Measurements from ENCODE around the gene DPP6.

Gene DPP6

DNA sequence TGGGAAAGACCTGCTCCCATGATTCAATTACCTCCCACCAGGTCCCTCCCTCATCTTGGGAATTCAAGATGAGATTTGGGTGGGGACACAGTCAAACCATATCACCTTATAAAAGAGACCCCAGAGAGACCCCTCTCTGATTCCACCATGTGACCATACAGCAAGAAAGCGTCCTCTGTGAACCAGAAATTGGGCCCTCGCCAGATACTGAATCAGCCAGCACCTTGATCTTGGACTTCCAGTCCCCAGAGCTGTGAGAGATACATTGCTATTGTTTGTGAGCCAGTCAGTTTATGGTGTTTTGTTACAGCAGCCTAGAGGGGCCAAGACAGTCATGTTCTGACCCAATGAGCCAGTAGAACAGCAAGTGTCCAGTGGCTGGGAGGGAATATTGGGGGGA, 718.2 kb downstream of the DPP6 start:
- no peak for DNase-seq (ENCODE audit: low spot score)

- DNase-seq (ENCODE audit: low spot score), result no peak
Measured at GRCh38 chr7:154770962-154771361, 718.8 kb downstream of the DPP6 start.

- no peak for DNase-seq (ENCODE audit: low spot score)
Measured at GRCh38 chr7:154774303-154774969, 722.2 kb downstream of the DPP6 start.

DNA sequence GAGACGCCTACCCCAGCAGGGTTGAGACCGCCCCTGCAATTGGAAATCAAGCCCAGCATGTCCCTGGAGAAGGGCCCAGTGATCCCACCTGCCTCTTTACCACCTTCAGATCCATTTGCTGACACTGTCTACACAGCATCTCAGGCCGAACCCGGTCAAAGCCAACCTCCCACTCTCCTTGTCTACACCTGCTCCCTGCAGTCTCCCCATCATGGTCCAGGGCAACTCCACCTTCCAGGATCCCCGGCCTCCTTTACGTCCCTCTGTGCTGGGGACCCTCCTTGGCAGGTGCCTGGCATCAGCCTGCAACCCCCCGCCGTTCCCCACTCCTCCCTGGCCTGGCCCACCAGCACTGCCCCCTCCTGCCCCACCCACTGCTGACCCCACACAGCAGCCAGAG, 723.5 kb downstream of the DPP6 start:
- no peak for DNase-seq (ENCODE audit: low spot score)

GRCh38 chr7:154776350-154776749, 724.2 kb downstream of the DPP6 start:
- DNase-seq (ENCODE audit: low spot score), result no peak

DNA sequence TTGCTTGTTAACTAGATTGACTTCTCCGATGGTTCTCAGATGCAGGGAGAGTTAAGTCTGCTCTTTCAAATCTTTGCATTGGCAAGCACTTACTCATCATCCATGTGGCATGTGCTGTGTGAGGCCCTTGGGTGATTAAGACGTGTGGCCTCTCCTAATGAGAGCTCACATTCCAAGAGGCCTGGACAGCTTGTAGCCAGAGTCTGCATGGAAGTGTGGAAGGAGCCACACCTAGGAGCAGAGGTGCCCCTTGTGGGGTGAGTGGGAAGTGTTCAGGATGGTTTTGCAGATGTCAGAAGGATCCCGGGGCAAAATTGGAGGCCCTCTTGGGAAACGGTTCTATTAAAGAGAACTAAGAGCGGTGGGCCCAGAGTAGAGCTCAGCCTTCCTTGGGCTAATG, 724.8 kb downstream of the DPP6 start:
- no peak for DNase-seq (ENCODE audit: low spot score)

DNA sequence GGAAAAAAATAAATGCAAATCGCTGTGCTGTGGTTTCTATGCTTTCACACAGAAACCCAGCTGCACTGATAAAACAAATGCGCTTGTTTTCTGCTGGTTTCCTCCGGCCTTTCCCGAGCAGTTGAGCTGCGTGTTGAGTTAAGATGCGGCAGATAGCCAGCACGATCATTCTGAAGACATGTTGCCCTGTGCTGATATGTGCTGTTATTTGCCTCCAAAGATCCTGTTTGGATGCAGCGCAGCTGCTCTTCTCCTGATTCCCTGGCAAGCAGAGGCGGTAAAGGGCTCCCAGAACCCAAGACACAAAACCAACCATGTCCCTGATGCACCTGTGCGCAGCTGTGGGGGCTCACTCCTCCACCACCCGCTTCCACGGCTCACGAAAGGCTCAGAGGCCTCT, 725.3 kb downstream of the DPP6 start:
- no peak for DNase-seq (ENCODE audit: low spot score)

DNA sequence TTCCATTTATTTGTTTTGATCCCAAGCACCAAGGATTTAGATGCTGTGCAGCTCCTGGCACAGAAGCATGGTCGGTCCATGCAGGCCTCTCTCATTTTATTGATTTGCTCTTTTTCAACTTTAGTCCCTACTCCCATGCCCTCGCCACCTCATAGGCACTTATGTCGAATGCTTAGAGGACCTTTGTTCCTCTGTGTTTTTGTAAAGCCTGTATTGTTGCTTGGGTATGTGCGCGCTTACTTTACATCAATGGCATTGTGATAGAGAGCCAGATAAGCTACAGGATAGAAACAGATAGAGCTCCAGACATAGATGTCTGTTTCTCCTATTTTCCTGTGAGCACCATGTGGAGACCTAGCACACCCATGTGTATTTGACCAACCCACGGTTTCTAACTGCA, 725.7 kb downstream of the DPP6 start:
- DNase-seq (ENCODE audit: low spot score), result no peak

- no peak for DNase-seq (ENCODE audit: low spot score)
Measured at GRCh38 chr7:154781369-154782303, 729.4 kb downstream of the DPP6 start.

DNA sequence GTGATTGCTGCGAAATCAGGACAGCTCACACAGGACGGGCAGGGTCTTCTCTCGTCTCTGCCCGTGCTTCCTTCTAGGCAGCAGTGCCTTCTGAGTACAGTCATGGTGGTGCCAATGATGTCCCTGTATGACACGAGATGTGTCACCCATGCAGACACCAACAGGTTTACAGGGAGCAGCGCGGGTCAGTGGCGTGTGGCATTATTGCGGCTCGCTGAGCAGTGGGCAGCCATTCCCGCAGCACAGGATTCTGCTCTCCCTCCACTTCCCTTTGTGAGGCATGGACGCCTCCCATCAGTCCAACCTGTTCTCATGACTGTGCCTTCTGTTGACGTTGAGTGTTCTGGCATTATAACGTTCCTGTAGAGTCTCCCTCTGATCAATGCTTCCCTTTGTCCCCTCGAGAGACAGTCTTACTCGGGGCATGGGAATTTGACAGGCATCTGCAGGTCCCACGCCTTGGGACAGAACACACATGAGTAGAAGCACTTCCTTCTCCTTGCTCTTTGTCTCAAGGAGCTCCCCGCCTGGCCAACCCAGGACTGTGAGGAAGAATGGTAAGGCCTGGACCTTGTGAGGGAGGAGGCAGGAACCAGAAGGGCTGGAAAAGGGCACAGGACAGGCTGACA, 731.2 kb downstream of the DPP6 start:
- DNase-seq (ENCODE audit: low spot score), result no peak

- no peak for DNase-seq (ENCODE audit: low spot score)
Measured at GRCh38 chr7:154785898-154786297, 733.7 kb downstream of the DPP6 start.

DNA sequence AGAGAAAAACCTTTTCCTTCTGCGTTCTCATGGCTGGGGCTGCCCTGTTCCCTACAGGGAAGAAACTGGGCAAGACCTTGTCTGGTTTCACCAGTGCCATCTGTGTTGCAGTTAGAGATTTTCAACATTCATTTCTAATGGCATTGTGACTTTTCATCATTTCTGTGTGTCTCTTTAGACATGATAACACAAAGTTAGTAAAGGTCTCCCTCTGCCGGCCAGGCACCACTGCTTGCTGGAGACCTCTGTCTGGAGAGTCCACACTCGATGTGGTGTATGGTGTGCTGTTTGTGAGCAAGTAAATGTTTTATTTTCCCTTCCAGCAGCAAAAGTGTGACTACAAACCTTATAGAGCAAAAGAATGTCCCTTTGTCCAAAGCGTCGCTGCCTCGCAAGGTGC, 737.2 kb downstream of the DPP6 start:
- no peak for DNase-seq (ENCODE audit: low spot score)

- no peak for DNase-seq (ENCODE audit: low spot score)
Measured at GRCh38 chr7:154791611-154792010, 739.4 kb downstream of the DPP6 start.

GRCh38 chr7:154792436-154793055, 740.3 kb downstream of the DPP6 start:
- DNase-seq (ENCODE audit: low spot score), result no peak

DNA sequence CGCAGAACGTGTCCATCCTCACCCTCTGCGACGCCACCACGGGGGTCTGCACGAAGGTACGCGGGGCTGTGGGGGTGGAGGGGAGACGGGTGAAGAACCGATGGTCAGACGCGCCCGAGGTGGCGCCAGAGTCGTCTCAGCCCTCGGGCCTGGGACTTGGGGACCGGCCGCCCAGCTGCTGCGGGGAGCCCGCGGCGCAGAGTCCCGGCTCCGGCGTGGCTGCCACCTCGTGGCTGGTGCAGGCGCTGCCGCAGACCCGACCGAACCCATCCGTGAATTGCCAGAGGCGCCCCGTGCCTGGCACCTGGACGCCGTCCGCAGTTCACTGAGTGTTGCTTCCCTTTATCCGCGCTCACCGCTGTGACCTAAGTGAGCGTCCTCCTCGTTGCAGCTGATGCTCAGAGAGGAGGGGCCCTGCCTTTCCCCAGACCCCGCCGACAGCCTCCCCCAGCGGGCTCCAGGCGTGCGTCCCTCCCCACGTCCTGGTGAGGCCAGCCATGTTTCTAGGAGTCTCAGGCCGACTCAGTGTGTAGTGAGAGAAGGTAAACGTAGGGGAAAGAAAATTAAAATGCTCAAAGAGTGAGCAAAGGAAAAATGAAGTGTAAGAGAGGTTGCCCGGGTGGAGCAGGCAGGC, 742.1 kb downstream of the DPP6 start:
- DNase-seq (ENCODE audit: low spot score), result no peak

- DNase-seq (ENCODE audit: low spot score), result no peak
Measured at GRCh38 chr7:154795014-154795413, 742.8 kb downstream of the DPP6 start.

DNA sequence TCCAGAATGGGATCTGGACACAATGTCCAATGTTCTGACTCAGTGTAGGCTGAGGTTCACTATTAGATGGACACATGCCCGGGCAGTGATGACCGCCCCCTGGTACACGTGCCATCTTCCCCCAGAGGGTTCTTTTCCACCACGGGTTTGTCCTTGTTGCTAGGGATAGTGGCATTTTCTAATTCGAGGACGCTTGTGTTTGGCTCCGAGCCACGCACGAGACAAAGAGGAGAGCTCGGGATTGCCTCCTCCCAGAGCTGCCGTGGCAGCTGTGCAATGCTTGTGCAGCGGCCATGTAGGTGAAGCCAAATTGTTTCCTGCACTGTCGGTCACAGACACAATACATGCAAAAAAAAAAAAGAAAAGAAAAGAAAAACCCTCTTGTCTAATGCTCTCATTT, 743.2 kb downstream of the DPP6 start:
- no peak for DNase-seq (ENCODE audit: low spot score)

DNA sequence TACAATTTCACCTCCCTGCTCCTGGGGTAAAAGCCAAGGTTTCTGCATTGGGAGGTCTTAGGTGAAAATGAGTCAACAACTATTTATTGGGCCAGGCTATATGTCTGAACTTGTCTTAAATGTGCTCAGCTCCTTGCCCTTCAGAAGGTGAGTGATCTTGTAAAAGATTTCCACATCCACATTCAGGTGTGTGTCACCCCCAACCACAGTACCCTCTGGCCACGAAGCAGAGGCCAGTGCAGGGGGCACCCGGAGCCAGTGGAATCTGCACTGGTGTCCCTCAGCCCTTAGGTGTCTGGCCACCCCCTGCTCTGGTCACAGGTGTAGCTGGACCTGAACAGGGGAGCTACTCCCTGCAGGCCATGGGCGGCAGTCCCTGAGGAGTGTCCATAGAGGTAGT, 752.3 kb downstream of the DPP6 start:
- DNase-seq (ENCODE audit: low spot score), result no peak

DNA sequence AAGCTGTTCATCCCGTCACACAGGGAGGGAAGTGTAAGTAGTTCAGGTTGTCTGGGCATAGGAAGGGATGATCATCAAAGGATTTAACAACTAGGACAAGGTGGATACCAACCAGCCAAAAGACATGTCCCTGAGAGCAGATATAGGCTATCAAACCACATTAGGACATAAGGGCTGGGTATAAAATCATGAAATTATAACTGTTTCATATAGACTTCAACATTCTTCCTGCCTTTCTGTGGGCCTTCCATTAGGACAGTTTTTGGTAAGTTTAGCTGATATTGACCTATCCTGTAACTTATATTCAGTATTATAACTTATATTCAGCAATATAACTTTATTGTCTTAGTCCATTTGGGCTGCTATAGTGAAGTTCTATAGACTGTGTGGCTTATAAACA, 759.8 kb downstream of the DPP6 start:
- DNase-seq (ENCODE audit: low spot score), result no peak

GRCh38 chr7:154817224-154817896, 765.2 kb downstream of the DPP6 start:
- DNase-seq (ENCODE audit: low spot score), result no peak

GRCh38 chr7:154827007-154827406, 774.8 kb downstream of the DPP6 start:
- DNase-seq (ENCODE audit: low spot score), result no peak

Measured in CD4-positive, alpha-beta T cell treated with Interleukin-15 for 4 hours (primary cell).